ENCODE measurements around the gene CNPY1.

CNPY1 gene

DNA sequence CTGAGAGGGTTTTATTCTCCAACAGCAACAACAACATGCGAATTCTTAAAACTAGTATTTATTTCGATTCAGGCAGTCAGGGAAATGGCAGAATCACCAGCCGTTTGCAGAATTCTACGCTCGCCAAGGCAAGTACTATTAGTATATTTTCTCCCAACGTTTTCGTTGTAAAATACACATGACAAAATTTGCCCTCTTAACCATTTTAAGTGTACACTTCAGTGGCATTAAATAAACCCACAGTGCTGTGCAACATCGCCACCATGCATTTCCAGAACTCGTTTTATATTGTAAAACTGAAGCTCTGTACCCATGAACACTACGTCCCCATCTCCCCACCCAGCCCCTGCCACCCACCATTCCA is 77.6 kb downstream of the CNPY1 start:
- no peak for DNase-seq (ENCODE audit: low read depth in 4 of 4, low spot score in 1 of 4)

DNA sequence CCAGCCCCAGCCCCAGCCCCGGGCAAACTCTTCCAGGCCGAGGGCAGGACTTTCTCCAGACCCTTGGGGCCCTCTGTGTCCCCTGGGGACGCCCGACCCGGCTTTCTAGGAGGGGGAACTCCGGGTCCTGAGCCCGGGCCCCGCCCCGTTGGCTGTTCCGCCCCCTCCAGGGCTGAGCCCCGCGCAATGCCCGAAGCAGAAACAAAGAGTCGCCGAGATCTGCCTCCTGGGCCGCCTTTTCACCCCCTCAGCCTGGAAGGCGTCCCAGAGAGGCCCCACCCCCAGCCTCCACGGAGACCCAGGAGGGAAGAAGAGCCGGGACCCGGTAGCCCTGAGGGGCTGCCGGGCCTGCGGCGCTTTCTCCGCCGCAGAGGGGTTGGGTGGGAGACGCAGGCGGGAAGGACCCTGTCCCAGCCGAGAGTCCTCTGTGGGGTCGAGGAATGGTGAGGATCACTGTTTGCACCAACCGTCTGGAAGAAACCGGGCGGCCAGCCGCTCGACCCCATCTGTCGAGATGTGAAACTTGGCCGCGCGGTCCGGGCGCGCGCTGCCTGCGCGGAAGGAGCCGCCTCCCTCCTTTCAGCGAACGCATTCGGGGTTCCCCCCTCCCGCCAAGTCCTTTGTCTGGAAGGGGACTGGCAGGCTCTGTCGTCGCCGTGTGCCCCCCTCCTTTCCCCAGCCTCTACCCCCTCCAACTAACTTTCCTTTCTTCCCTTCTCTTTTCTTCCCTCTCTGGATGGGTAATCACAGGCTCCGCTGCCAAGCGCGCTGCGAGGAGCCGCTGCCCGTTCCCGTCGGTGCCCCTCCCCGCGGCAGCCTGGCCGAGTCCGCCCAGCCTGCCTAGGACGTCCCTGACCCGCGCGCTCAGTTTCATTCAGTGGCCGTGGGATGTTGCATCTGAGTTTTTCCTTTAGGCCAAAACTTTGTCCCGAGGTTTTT is 78.2 kb downstream of the CNPY1 start:
- DNase-seq (ENCODE audit: low read depth in 4 of 4, low spot score in 1 of 4) = no peak

DNA sequence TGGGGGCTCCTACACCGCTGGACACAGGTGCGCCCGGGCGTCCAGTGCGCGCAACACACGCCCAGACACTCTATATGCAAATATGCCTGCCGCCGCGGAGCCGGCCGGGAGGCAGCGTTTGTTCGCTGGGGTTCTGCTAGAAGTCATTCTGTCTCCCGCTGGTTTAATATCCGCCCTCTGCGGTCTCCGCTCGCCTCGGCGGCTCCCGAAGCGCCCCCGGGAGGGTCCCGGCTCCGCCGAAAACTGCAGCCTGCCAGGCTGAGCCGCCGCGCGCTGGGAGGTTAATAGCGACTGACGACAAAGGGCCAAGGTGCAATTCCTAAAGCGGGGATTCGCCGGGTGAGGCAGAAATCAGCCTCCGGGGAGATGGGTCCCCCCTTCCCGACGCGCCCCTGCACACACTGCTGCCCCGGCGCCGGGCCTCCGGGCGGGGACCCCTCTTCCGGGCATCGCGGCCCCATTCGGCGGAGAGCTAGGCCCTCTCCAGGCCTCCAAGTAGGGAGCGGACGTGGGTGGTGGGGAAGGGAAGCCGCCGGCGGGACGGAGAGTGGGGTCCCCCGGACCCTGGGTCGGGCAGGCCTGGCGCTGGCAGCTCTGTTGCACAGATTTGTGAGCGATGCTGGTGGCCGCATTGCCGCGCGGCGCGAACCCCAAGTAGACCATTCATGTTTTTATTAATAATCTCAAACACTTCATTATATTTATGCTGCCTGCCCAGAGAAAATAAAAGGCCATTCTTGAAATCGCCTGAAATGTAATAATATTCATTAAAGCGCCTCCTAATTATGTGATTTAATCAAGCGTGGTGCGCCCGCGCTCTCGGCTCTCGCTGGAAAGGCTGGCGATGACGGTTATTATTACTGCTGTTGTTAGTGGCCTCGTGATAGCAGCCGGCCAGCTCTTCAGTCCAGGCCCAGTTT is 79.3 kb downstream of the CNPY1 start:
- no peak for DNase-seq (ENCODE audit: low read depth in 4 of 4, low spot score in 1 of 4)

DNA sequence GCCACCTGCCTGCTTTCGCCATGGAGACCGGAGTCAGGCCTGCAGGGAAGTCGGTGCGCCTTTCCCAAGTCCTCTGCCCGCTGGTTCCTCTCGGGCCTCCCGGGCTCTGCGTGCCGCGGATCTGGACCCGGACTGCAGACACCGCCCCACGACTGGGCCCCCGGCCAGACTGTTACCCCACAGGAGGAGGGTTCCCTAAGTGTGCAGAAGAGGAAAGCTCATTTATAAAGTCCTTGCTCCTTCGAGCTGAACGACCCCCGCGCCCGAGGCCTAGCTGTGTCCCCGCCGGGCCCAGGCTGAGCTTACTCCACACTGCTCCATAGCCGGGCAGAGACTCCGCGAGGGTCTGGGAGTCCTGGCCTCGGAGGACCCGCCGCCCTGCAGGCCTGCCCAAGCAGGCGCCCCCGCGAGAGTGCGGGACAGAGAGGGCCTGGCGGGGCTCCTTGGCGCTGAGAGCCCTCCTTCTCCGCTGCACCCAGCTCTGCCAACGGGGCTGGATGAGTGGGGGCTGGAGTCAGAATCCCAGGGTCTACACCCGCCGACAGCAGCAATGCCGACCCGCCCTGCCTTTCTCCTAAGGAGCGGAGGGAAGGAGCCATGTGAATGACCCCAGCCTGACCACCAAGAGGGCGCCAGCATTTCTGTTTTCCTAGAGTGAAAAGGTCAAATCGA is 80.1 kb downstream of the CNPY1 start:
- DNase-seq (ENCODE audit: low read depth in 4 of 4, low spot score in 1 of 4) = no peak

- no peak for DNase-seq (ENCODE audit: low read depth in 4 of 4, low spot score in 1 of 4)
These were observed 80.6 kb downstream of the CNPY1 start for GRCh38 chr7:155465761-155466141.

DNA sequence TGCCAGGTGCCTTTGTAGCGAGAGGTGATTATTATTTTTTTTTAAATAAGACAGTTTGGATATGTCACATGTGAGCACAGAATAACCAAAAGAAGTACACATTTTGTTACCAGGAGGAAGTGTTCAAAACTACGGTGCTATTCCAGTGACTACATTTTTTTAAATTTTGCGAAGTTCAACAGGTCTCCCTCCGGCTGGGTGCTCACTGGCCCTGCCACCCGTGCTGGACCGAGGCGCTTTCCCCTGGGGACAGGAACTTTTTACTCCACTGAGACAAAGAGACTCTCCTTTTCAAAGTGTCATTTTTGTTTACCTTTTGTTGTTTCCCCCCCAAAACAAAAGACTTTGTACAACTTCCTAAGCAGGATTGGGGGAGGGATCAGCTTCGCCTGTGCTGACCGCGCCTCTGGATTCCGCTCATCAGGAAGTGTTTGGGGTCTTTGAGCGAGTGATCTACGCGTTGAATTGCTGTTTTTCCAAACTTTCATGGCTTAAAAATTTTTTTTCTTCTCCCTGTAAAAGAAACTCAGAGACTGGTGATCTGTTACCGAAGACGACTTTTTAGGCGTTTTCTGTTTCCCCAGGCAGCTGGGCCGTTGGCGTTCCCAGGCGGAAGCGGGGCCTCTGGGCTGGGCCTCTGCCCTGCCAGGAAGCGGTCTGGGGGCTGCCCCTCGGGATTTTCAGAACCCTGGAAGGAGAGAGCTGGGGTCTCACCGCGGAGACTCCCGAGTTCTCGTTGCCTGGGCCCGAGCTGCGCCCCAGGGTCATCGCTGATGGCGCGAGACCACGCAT is 81.2 kb downstream of the CNPY1 start:
- DNase-seq (ENCODE audit: low read depth in 4 of 4, low spot score in 1 of 4) = no peak

DNA sequence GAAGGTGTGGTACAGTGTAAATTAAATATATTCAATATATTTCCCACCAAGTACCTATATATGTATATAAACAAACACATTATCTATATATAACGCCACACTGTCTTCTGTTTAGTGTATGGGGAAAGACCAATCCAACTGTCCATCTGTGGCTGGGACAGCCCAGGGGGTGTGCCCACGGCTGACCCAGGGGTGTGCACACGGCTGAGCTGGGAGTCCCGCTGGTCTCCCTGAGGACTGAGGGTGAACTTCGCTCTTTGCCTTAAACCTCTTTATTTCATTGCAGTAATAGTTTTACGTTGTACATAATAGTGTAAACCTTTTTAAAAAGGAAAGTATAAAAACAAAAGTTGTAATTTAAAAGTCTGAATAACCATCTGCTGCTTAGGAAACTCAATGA is 82.2 kb downstream of the CNPY1 start:
- DNase-seq (ENCODE audit: low read depth in 4 of 4, low spot score in 1 of 4) = no peak

DNA sequence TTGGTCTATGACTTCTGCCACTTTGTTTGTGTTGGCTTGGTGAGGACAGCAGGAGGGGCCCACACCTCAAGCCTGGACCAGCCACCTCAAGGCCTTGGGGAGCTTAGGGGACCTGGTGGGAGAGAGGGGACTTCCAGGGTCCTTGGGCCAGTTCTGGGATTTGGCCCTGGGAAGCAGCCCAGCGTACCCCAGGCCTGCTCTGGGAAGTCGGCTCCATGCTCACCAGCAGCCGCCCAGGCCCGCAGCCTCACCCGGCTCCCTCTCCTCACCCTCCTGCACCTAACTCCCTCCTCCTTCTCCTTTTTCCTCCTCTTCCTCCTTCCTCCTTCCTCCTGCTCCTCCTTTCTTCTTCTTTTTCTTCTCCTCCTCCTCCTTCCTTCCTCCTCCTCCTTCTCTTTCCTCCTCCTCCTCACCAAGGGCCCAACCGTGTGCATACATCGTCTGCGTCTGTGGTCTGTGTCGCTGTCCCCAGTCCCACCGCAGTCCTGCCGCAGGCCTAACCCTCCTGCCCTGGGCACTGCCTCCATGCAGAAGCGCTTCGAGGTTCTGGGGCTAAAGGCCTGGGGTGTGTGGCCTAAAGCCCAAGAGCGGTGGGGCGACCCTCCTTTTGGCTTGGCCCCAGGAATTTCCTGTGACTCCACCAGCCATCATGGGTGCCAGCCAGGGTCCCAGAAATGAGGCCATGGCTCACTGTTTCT is 83.1 kb downstream of the CNPY1 start:
- DNase-seq (ENCODE audit: low read depth in 4 of 4, low spot score in 1 of 4) = no peak

DNA sequence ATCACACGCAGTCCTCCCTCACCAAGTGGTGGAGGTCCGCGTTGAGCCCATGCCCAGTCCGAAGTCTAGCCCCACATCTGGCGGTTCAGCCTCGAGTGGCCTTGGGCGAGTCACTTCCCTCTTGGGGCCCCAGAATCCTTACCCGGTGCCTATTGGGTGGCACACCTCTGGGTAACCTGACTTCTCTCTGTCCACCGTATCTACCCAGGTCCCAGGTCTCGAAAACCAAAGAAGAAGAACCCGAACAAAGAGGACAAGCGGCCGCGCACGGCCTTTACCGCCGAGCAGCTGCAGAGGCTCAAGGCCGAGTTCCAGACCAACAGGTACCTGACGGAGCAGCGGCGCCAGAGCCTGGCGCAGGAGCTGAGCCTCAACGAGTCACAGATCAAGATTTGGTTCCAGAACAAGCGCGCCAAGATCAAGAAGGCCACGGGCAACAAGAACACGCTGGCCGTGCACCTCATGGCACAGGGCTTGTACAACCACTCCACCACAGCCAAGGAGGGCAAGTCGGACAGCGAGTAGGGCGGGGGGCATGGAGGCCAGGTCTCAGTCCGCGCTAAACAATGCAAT is 84.1 kb downstream of the CNPY1 start:
- DNase-seq (ENCODE audit: low read depth in 4 of 4, low spot score in 1 of 4) = no peak

DNA sequence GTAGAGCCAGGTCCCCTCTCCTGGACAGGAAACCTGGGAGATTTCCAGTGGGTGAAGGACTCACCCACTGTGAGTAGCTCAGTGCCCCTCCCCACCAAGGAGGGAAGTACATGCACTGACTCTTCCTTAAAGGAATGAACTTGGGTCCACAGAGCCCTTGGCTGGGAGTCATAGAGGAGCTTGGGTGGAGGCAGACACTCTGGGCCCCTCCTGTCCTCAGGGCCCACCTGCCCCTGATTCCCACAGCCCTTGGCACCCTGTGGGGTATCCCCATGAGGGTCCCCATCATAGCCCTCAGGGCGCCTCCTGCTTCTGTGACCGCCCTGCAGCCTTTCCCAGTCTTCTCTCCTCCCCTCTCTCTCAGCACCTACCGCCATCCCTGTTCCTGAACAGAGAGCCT is 84.7 kb downstream of the CNPY1 start:
- no peak for DNase-seq (ENCODE audit: low read depth in 4 of 4, low spot score in 1 of 4)

- DNase-seq (ENCODE audit: low read depth in 4 of 4, low spot score in 1 of 4) = no peak
These were observed 85.3 kb downstream of the CNPY1 start for GRCh38 chr7:155460926-155461613.

DNA sequence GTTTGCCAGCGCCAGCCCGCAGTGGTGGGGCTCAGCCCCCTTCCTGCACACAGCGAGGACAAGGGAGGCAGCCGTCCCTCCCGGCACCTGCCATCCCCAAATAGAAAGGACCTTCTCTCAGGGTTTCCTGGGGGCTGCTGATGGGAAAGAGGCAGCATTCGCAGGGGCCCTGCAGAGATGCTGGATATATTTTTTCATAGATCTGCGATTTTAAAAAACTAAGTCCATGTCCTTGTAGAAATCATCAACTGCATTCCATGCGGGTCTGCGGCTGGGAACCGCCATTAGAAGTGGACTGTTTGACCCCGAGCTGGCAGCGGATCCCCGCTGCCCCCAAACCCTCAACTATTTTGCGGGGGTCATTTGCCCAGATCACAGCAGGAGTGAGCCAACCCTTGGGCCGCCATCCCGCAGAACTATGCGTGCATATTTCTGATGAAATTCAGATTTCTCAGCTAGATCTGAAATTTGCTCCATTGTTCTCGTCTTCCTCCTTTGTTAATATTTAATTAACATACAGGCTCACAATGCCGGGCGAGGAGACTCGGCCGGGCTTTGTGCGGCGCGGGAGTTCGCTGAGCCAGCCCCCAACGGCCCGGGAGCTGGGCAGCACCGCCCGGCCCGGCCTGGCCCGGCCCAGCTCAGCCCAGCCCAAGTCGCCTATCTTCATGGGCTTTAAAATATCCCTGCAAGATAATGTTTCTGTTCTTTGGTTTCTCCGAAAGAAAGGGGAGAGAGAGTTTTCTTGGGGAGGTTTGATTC is 86.5 kb downstream of the CNPY1 start:
- DNase-seq (ENCODE audit: low read depth in 4 of 4, low spot score in 1 of 4) = no peak

DNA sequence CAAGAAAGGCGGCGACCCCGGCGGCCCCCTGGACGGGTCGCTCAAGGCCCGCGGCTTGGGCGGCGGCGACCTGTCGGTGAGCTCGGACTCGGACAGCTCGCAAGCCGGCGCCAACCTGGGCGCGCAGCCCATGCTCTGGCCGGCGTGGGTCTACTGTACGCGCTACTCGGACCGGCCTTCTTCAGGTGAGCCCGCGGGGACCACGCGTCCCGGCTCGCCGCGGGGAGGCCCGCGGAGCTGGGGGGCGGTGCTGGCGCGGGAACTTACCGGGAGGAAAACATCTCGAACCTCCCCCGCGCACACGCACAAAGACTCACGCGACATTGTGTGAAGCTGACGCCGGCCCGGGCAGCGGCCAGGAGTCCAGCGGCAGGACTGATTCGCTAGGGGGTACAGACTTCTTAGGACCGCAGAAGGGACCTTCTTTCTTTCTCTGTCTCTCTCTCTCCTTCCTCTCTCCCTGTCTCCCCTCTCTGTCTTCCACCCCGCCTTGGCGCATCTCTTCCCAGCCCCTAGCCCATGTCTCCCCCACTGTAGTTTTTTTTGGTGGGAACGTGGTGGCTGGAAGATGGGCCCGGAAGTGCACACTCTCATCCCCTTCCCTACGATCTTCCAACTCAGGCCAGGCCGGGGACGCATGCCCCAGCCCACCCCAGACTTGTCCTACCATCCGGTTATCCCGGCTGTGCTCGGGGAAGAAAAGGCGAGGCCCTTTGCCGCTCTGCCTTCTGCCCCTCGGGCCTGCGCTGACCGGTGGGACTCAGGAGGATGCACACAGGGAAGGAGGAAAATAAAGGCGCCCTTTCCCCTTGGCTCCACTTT is 87.3 kb downstream of the CNPY1 start:
- no peak for DNase-seq (ENCODE audit: low read depth in 4 of 4, low spot score in 1 of 4)

GRCh38 chr7:155458111-155458877 is 88.1 kb downstream of the CNPY1 start, which contains the start of gene EN2:
Gene EN2 (plus strand): TSS chr7:155458129. CDS start chr7:155458378, 249 bp downstream.
- DNase-seq (ENCODE audit: low read depth in 4 of 4, low spot score in 1 of 4) = no peak

- no peak for DNase-seq (ENCODE audit: low read depth in 4 of 4, low spot score in 1 of 4)
These were observed 88.7 kb downstream of the CNPY1 start for GRCh38 chr7:155457544-155458110.

DNA sequence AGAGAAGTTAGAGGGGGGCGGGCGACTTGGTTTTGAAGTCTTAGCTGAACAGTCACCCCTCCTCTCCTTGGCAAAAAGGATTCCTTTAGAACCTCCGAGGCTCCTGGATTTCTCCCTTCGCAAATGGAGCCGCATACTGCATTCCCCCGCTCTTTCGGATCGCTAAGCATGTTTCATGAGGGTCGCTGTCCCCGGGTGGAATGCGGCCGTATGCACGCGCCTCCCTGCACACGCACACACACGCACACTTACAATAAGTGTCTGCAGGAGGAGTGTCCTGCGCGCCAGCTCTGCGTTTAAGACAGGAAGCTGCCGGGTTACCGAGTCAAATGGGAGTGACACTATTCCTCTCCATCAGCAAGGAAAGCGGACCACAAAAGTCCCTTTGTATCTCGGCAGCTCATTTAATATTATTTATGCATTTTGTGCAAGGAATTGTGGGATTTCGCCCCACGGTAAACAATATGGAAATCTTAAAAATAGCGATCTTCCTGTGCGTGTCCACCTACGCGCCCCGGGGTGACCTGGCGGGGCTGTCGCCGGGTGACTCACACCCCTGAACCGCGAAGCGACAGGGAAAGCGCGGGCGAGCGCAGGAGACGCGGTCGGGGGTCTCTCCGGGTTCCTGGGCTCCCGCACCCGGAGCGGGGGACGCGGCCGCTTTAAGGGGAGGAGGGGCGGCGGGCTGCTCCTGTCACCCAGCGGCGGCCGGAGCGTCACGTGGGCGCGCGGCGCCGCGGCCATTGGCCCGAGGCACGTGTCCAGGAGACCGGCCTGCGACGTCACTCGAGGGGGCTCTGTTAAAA is 89.4 kb downstream of the CNPY1 start:
- DNase-seq (ENCODE audit: low read depth in 4 of 4, low spot score in 1 of 4) = no peak

Measured in stimulated activated CD4-positive, alpha-beta T cell treated with anti-CD3 and anti-CD28 coated beads, Interleukin-1b, Interleukin-23, amount 100 ng/mL, for 24 hours (primary cell).